ENCODE data around the gene TOR2A.

The TOR2A gene

GRCh38 chr9:127694890-127695720, 40.0 kb downstream of the TOR2A start:
- DNase-seq: no peak

GRCh38 chr9:127693697-127694096, 41.4 kb downstream of the TOR2A start:
- no peak for DNase-seq

GRCh38 chr9:127693143-127693542, 42.0 kb downstream of the TOR2A start:
- DNase-seq: no peak

GRCh38 chr9:127692071-127692470, 43.0 kb downstream of the TOR2A start:
- no peak for DNase-seq

GRCh38 chr9:127690735-127691134, 44.4 kb downstream of the TOR2A start:
- DNase-seq: no peak

GRCh38 chr9:127689329-127690000, 45.6 kb downstream of the TOR2A start:
- DNase-seq: no peak

- DNase-seq: no peak
Measured at GRCh38 chr9:127686461-127687393, 48.4 kb downstream of the TOR2A start.

- DNase-seq: no peak
Measured at GRCh38 chr9:127684576-127684975, 50.5 kb downstream of the TOR2A start.

- no peak for DNase-seq
Measured at GRCh38 chr9:127683723-127684122, 51.4 kb downstream of the TOR2A start.

GRCh38 chr9:127682351-127683136, 52.5 kb downstream of the TOR2A start:
- no peak for DNase-seq
